ENCODE measurements around the gene PLIN1.

DNA sequence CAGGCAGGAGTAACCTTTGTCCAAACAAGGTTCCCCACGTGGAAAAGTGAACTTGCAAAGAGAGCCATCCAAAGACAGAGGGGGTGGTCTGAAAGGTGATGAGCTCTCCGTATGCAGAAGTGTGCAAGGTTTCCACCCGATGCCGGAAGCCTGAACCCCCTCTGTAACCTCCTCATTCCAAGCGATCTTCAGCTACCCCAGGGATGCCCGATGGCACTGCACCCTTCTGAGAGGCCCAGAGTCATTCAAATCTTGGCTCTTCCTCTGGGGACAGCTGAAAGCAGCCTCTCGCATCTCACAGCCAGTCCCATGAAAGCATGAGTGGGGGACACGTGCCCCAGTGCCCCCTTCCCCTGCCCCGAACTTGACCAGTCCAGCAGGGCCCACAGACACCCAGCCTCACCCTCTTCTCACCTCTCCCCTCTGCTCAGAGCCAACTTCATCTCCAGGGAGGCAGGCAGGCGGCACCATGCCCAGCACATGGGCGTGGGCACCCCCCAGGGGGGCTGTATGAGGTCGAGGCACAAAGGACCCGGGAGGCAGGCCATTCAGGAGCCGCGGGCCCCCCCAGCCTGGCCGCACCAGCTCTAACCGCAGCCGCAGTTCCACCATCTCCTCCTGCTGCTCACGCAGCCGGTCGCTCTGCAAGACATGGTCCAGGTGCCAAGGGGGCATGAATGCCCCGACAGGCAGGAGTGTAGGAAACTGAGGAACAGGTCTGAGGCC lies 32.6 kb downstream of the PLIN1 start:
- TF ChIP-seq POLR2AphosphoS5 (IDR thresholded peaks at IDR 0.05) (no peak), POLR2A (IDR thresholded peaks at IDR 0.05) (no peak)
